Sigmoid colon (tissue), 4 donors: ENCODE results near the gene CBY2.

Experiments
- POLR2A ChIP-seq, 2 donors: fragments of 450-650 bp; IDR thresholded peaks; one replicate each; pipeline ENCODE4 v1.6.1; 2016; ENCODE audit warnings: antibody characterized with exemption in 2 of 2, mild to moderate bottlenecking in 2 of 2, moderate library complexity in 2 of 2
- POLR2AphosphoS5 ChIP-seq, 4 donors: sonication (generic); formaldehyde crosslinking; IDR thresholded peaks; one replicate each; pipeline ENCODE4 v1.6.1; 2017; ENCODE audit warnings: antibody characterized with exemption in 4 of 4
- TF ChIP-seq, protein P1 (sequence below), 4 experiments: fragments of 450-650 bp in 3 of 4; fragments of 200-600 bp in 1 of 4; IDR thresholded peaks; one replicate each; pipeline ENCODE4 v1.5.1; 2016 to 2019; ENCODE audit warnings: antibody characterized with exemption in 4 of 4, mild to moderate bottlenecking in 3 of 4, moderate library complexity in 2 of 4

DNA sequence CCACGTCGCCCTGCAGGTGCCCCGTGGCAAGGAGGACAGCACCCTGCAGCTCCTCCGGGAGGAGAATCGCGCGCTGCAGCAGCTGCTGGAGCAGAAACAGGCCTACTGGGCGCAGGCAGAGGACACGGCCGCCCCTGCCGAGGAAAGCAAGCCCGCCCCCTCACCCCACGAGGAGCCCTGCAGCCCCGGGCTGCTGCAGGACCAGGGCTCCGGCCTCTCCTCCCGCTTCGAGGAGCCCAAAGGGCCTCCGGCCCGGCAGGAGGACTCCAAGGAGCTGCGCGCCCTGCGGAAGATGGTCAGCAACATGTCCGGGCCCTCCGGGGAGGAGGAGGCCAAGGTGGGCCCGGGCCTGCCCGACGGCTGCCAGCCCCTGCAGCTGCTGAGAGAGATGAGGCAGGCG is 11.6 kb downstream of the CBY2 start:
- TF ChIP-seq, protein P1, sequence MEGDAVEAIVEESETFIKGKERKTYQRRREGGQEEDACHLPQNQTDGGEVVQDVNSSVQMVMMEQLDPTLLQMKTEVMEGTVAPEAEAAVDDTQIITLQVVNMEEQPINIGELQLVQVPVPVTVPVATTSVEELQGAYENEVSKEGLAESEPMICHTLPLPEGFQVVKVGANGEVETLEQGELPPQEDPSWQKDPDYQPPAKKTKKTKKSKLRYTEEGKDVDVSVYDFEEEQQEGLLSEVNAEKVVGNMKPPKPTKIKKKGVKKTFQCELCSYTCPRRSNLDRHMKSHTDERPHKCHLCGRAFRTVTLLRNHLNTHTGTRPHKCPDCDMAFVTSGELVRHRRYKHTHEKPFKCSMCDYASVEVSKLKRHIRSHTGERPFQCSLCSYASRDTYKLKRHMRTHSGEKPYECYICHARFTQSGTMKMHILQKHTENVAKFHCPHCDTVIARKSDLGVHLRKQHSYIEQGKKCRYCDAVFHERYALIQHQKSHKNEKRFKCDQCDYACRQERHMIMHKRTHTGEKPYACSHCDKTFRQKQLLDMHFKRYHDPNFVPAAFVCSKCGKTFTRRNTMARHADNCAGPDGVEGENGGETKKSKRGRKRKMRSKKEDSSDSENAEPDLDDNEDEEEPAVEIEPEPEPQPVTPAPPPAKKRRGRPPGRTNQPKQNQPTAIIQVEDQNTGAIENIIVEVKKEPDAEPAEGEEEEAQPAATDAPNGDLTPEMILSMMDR (IDR thresholded peaks at IDR 0.05) = no peak
- TF ChIP-seq POLR2AphosphoS5 (IDR thresholded peaks at IDR 0.05) = no peak
- no peak for TF ChIP-seq POLR2A (IDR thresholded peaks at IDR 0.05)
